Duodenal mucosa (tissue), 2 donors: ENCODE results near the gene MGLL.

ENCODE experiments used
- H3K27ac ChIP-seq: one replicate; pipeline ENCODE4 v1.7.0; 2013; ENCODE audit warnings: low read depth, low read length
- H3K27me3 ChIP-seq, 2 donors: one replicate each; pipeline ENCODE4 v1.7.0; 2013; ENCODE audit warnings: low read length in 2 of 2, control low read depth in 1 of 2; ENCODE audit not compliant: insufficient read depth in 2 of 2, control insufficient read depth in 1 of 2
- H3K36me3 ChIP-seq, 2 donors: one replicate each; pipeline ENCODE4 v1.7.0; 2013; ENCODE audit warnings: low read length in 2 of 2, control low read depth in 1 of 2; ENCODE audit not compliant: insufficient read depth in 2 of 2, control insufficient read depth in 1 of 2
- H3K4me1 ChIP-seq, 2 donors: one replicate each; pipeline ENCODE4 v1.7.0; 2013; ENCODE audit warnings: low read length in 2 of 2, control low read depth in 1 of 2; ENCODE audit not compliant: insufficient read depth in 2 of 2, control insufficient read depth in 1 of 2
- H3K4me3 ChIP-seq, 2 donors: one replicate each; pipeline ENCODE4 v1.7.0; 2013; ENCODE audit warnings: low read length in 2 of 2, low read depth in 1 of 2
- H3K9ac ChIP-seq, 2 donors: one replicate each; pipeline ENCODE4 v1.7.0; 2013; ENCODE audit warnings: low read length in 2 of 2, low read depth in 1 of 2
- H3K9me3 ChIP-seq, 2 donors: one replicate each; pipeline ENCODE4 v1.7.0; 2013; ENCODE audit warnings: low read length in 2 of 2, control low read depth in 1 of 2; ENCODE audit not compliant: control insufficient read depth in 1 of 2

Gene MGLL

GRCh38 chr3:127702151-127702578 is 120.2 kb downstream of the MGLL start:
- no peak overlapping the region for H3K9ac ChIP-seq
- peaks cover 14 to 19% of the 10 kb centered on the region in 2 donors for H3K4me1 ChIP-seq
- H3K4me3 ChIP-seq, result no peak overlapping the region
- H3K9me3 ChIP-seq, result no peaks in the 10 kb centered on the region
- H3K27me3 ChIP-seq, result no peaks in the 10 kb centered on the region
- peaks cover 0 to 23% of the 10 kb centered on the region in 2 donors for H3K36me3 ChIP-seq
- H3K27ac ChIP-seq, result no peak overlapping the region

GRCh38 chr3:127701280-127701911 is 120.9 kb downstream of the MGLL start:
- H3K4me3 ChIP-seq, result no peak overlapping the region
- peaks cover 20 to 27% of the 10 kb centered on the region in 2 donors for H3K4me1 ChIP-seq
- peaks cover 0 to 23% of the 10 kb centered on the region in 2 donors for H3K36me3 ChIP-seq
- H3K27me3 ChIP-seq, result no peaks in the 10 kb centered on the region
- no peak overlapping the region for H3K27ac ChIP-seq
- H3K9ac ChIP-seq, result no peak overlapping the region
- no peaks in the 10 kb centered on the region for H3K9me3 ChIP-seq

GRCh38 chr3:127700406-127700805 is 121.9 kb downstream of the MGLL start:
- Histone ChIP-seq H3K9ac (no peak overlapping the region), H3K36me3 (peaks cover 0 to 15% of the 10 kb centered on the region in 2 donors), H3K27me3 (no peaks in the 10 kb centered on the region), H3K27ac (no peak overlapping the region), H3K4me1 (peaks cover 20 to 27% of the 10 kb centered on the region in 2 donors), H3K9me3 (no peaks in the 10 kb centered on the region), H3K4me3 (no peak overlapping the region)

GRCh38 chr3:127699416-127700300 is 122.7 kb downstream of the MGLL start:
- Histone ChIP-seq H3K4me1 (peaks cover 20 to 27% of the 10 kb centered on the region in 2 donors), H3K9me3 (no peaks in the 10 kb centered on the region), H3K9ac (no peak overlapping the region)

GRCh38 chr3:127698691-127699415 is 123.5 kb downstream of the MGLL start:
- peaks cover 0 to 15% of the 10 kb centered on the region in 2 donors for H3K36me3 ChIP-seq
- peak overlapping the region; percentile 67 for H3K27ac ChIP-seq
- H3K27me3 ChIP-seq, result no peaks in the 10 kb centered on the region
- H3K4me3 ChIP-seq, result no peak overlapping the region
- H3K9me3 ChIP-seq, result no peaks in the 10 kb centered on the region
- no peak overlapping the region for H3K9ac ChIP-seq
- H3K4me1 ChIP-seq, result peaks cover 20 to 27% of the 10 kb centered on the region in 2 donors

More at GRCh38 chr3:127699416-127700300, 122.7 kb downstream of the MGLL start:
- Histone ChIP-seq H3K27me3 (no peaks in the 10 kb centered on the region), H3K36me3 (peaks cover 0 to 15% of the 10 kb centered on the region in 2 donors), H3K27ac (no peak overlapping the region), H3K4me3 (no peak overlapping the region)

- H3K9ac ChIP-seq, result no peak overlapping the region
- H3K4me3 ChIP-seq, result no peak overlapping the region
- no peaks in the 10 kb centered on the region for H3K9me3 ChIP-seq
- no peaks in the 10 kb centered on the region for H3K27me3 ChIP-seq
- H3K27ac ChIP-seq, result peak overlapping the region; percentile 67
- peaks cover 20 to 27% of the 10 kb centered on the region in 2 donors for H3K4me1 ChIP-seq
- H3K36me3 ChIP-seq, result peaks cover 4 to 17% of the 10 kb centered on the region in 2 donors
These were observed 124.0 kb downstream of the MGLL start for GRCh38 chr3:127698286-127698685.

GRCh38 chr3:127697551-127698240 is 124.6 kb downstream of the MGLL start:
- H3K4me3 ChIP-seq, result peak overlapping the region in 1 of 2 donors; percentile 21
- peaks cover 5 to 23% of the 10 kb centered on the region in 2 donors for H3K36me3 ChIP-seq

GRCh38 chr3:127694467-127695215 is 127.7 kb downstream of the MGLL start:
- Histone ChIP-seq H3K27ac (no peak overlapping the region), H3K4me1 (peaks cover 20 to 25% of the 10 kb centered on the region in 2 donors), H3K9ac (no peak overlapping the region), H3K36me3 (peaks cover 9 to 19% of the 10 kb centered on the region in 2 donors), H3K27me3 (no peaks in the 10 kb centered on the region), H3K4me3 (no peak overlapping the region), H3K9me3 (no peaks in the 10 kb centered on the region)

More at GRCh38 chr3:127697551-127698240, 124.6 kb downstream of the MGLL start:
- Histone ChIP-seq H3K27ac (peak overlapping the region; percentile 69), H3K9ac (no peak overlapping the region), H3K27me3 (no peaks in the 10 kb centered on the region), H3K9me3 (no peaks in the 10 kb centered on the region), H3K4me1 (peaks cover 20 to 27% of the 10 kb centered on the region in 2 donors)

GRCh38 chr3:127693336-127693843 is 128.9 kb downstream of the MGLL start:
- H3K4me3 ChIP-seq, result no peak overlapping the region
- no peak overlapping the region for H3K27ac ChIP-seq
- H3K27me3 ChIP-seq, result no peaks in the 10 kb centered on the region
- no peaks in the 10 kb centered on the region for H3K9me3 ChIP-seq
- H3K36me3 ChIP-seq, result peaks cover 9 to 16% of the 10 kb centered on the region in 2 donors
- H3K4me1 ChIP-seq, result peaks cover 17% of the 10 kb centered on the region in 2 donors
- no peak overlapping the region for H3K9ac ChIP-seq
